Measurements from ENCODE around the gene NPIPB8.
"Not testable (repeated sequence)": the region's sequence is repeated elsewhere in the genome, so short reads cannot be mapped to it uniquely, and the experiment has no call there.

NPIPB8 gene

DNA sequence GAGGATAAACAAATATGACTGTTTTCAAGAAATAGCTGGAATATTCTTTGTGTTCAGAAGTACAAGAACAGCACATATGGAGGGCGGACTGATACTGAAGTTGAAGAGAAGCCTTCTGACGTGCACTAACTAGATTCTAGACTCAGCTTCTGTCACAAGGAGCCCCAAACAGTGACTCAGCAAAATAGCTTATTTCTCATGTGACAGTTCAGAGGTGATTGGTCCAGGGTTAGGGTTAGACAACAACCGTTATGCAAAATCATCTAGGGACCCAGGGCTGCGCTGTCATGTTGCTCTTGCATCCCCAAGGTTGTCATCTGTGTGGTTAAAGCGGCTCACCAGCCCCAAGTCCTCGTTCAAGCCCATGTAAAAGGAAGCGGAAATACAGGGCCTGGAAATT lies 29.6 kb downstream of the NPIPB8 start:
- H3K36me3 Mint-ChIP-seq; H3K9me3 Mint-ChIP-seq (ENCODE audit: low read depth); H3K27me3 Mint-ChIP-seq; H3K4me1 Mint-ChIP-seq (ENCODE audit: low read depth); H3K4me3 Mint-ChIP-seq; H3K27ac Mint-ChIP-seq: not testable (repeated sequence)

DNA sequence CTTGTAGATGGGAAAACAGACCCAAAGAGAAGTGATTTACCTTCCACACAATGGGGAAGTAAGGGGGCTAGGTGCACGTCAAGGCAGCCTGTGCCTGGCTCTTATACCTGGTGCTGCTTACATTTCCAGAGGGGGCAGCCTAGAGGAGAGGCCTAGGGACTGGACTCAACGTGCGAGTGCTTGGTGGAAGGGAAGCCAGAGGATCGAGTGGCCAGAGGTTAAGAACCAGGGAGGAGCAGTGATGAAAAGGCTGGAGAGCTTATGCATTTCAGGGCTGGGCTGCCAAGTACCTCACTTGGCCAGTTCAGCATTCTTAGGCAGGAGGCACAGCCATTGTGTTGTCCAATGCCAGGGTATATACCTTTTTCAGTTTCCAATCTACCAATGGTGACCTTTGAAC lies 30.3 kb downstream of the NPIPB8 start:
- not testable (repeated sequence) for H3K4me3 Mint-ChIP-seq; H3K4me1 Mint-ChIP-seq (ENCODE audit: low read depth); H3K27ac Mint-ChIP-seq; H3K36me3 Mint-ChIP-seq; H3K9me3 Mint-ChIP-seq (ENCODE audit: low read depth); H3K27me3 Mint-ChIP-seq

DNA sequence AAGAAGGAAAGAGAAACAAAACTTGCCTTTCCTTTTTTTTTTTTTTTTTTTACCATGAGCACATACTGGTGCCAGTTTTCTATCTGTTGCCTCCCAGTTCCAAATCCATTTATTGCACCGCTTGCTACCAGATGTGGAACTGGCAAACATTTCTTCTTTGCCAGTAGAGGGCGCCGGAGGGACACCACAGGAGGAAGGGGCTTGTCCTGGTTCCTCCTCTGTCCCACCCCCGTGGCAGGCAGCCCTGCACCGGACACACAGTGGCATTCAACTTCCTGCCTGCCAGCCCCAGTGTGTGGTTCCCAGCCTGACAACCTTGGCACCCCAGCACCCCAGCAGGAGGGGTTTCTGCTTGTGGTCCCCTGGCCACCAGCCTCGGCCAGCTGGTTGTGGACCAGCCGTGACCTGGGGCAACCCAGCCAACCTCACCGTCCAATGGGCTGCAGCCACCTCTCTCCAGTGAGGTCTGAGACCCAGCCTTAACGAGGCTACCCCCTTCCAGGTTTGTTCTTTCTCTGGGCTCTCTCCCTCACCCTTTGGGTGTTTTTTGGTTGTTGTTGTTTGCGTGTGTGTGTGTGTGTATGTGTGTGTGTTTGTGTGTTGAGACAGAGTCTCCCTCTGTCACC lies 50.6 kb downstream of the NPIPB8 start:
- H3K27me3 Mint-ChIP-seq; H3K4me1 Mint-ChIP-seq (ENCODE audit: low read depth); H3K27ac Mint-ChIP-seq; H3K36me3 Mint-ChIP-seq; H3K4me3 Mint-ChIP-seq; H3K9me3 Mint-ChIP-seq (ENCODE audit: low read depth): not testable (repeated sequence)

DNA sequence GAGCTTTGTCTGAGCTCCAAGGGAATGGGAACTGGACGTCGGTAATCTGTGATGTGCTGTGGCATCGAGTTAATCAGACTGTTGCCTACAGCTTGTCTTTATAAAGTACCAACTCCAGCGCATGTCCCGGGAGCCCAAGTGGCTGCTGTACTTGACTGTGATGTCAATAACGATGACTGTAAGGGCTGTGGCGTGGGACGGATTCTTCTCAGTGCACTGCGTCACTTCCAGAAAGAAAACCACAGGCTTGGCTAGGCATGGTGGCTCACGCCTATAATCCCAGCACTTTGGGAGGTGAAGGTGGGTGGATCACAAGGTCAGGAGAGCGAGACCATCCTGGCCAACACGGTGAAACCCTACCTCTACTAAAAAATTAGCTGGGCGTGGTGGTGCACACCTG lies 51.6 kb downstream of the NPIPB8 start:
- not testable (repeated sequence) for H3K27ac Mint-ChIP-seq; H3K36me3 Mint-ChIP-seq; H3K9me3 Mint-ChIP-seq (ENCODE audit: low read depth); H3K4me1 Mint-ChIP-seq (ENCODE audit: low read depth); H3K4me3 Mint-ChIP-seq; H3K27me3 Mint-ChIP-seq

DNA sequence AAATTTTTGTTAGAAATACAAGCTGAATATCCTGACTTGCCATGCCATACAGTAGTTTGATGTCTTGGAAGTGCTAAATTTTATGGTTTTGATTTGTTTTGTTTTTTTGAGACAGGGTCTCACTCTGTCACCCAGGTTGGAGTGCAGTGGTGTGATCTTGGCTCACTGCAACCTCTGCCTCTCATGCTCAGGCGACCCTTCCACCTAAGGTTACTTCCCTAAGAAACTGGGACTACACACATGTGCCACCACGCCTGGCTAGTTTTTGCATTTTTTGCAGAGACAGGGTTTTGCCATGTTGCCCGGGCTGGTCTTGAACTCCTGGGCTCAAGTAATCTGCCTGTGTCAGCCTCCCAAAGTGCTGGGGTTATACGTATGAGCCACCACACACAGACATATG lies 53.9 kb downstream of the NPIPB8 start:
- H3K36me3 Mint-ChIP-seq; H3K27me3 Mint-ChIP-seq; H3K4me1 Mint-ChIP-seq (ENCODE audit: low read depth); H3K9me3 Mint-ChIP-seq (ENCODE audit: low read depth); H3K27ac Mint-ChIP-seq; H3K4me3 Mint-ChIP-seq: not testable (repeated sequence)

DNA sequence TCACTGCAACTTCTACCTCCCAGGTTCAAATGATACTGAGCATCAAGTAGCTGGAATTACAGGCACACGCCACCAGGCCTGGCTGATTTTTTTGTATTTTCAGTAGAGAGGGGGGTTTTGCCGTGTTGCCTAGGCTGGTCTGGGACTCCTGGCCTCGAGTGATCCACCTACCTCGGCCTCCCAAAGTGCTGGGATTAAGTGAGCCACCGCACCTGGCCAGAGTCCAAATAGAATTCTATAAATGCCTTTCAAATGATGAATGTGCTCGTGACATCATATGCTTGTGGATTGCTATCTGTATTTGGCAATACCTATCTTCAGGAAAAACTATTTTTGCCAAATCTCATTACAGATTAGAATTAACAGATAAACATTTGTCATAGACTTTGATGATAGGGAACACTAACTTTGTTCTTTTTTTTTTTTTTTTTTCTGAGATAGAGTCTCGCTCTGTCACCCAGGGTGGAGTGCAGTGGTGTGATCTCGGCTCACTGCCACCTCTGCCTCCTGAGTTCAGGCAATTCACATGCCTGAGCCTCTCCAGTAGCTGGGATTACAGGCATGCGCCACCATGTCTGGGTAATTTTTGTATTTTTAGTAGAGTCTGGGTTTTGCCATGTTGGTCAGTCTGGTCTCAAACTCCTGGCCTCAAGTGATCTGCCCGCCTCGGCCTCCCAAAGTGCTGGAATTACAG lies 55.5 kb downstream of the NPIPB8 start:
- H3K36me3 Mint-ChIP-seq: not testable (repeated sequence)

DNA sequence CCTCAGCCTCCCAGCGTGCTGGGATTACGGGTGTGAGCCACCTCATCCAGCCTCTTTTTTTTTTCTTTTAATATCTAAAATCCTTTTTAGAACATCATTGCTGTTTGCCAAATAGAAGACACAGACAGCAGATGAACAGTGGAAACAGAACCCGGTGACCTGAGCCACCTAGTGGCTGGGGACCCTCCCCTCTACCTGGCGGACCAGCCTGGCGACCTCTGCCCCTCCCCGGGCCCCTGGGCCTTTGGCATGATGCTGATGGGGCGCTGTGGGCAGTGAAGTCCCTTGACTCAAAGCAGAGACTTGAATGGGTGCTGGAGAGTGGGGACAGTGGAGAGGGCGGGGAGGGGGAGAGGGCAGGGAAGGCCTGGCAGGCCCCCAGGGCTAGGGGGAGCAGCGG lies 61.9 kb downstream of the NPIPB8 start:
- H3K4me1 Mint-ChIP-seq (ENCODE audit: low read depth); H3K36me3 Mint-ChIP-seq; H3K27ac Mint-ChIP-seq; H3K4me3 Mint-ChIP-seq; H3K27me3 Mint-ChIP-seq; H3K9me3 Mint-ChIP-seq (ENCODE audit: low read depth): not testable (repeated sequence)

More for the DNA sequence above, 55.5 kb downstream of the NPIPB8 start:
- H3K27ac Mint-ChIP-seq; H3K4me1 Mint-ChIP-seq (ENCODE audit: low read depth); H3K27me3 Mint-ChIP-seq; H3K9me3 Mint-ChIP-seq (ENCODE audit: low read depth); H3K4me3 Mint-ChIP-seq: not testable (repeated sequence)

DNA sequence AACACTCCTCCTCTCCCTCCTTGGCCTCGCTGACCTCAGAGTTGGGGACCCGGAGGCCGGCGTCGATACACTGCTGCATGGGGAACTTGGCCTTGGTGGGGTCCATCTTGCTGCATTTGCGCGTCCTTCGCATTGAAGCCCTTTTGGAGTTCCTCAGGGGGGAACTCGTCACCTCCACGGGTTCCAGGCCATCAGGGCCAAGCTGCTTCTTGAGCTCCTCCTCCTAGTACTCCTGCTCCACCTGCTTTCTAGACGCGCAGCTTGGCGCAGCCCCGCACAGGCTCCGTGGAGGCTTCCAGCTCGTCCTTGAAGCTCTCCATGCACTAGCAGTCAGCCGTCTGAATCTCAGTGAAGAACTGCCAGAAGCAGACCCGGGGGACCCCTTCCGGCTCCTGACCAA lies 62.5 kb downstream of the NPIPB8 start:
- not testable (repeated sequence) for H3K36me3 Mint-ChIP-seq; H3K27ac Mint-ChIP-seq; H3K9me3 Mint-ChIP-seq (ENCODE audit: low read depth); H3K27me3 Mint-ChIP-seq; H3K4me3 Mint-ChIP-seq; H3K4me1 Mint-ChIP-seq (ENCODE audit: low read depth)

DNA sequence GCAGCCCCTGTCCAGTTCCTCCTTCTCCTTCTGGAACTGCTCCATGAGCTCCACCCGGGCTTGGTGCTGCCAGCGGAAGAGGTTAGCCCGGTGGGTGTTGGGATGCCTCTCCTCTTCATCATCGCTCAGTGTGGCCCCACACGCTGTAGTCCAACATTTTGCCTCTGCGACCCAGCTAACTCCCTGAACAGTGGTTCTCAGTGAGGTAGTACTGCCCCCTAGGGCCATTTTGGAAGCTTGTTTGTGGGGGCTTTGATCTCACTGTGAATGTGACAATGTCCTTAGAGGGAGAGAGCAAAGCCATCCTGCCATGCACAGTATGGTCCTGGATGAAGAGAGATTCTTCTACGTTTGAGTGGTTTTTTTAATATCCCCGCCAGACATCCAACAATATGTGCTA lies 63.5 kb downstream of the NPIPB8 start:
- H3K27ac Mint-ChIP-seq; H3K4me3 Mint-ChIP-seq; H3K36me3 Mint-ChIP-seq; H3K27me3 Mint-ChIP-seq; H3K4me1 Mint-ChIP-seq (ENCODE audit: low read depth); H3K9me3 Mint-ChIP-seq (ENCODE audit: low read depth): not testable (repeated sequence)

DNA sequence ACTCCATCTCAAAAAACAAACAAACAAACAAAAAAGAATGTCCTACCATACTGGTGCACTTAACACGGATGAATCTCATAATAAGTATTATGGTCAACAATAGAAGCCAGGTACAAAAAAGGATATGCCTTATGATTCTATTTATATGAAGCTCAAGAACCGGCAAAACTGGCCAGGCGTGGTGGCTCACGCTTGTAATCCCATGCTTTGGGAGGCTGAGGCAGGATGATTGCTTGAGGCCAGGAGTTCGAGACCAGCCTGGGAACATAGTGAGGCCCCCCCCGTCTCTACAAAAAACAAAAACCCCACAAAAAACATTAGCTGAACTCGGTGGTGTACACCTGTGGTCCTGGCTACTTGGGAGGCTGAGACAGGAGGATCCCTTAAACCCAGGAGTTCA lies 66.4 kb downstream of the NPIPB8 start:
- not testable (repeated sequence) for H3K27ac Mint-ChIP-seq; H3K4me3 Mint-ChIP-seq; H3K27me3 Mint-ChIP-seq; H3K36me3 Mint-ChIP-seq; H3K4me1 Mint-ChIP-seq (ENCODE audit: low read depth); H3K9me3 Mint-ChIP-seq (ENCODE audit: low read depth)

Measured in activated naive CD8-positive, alpha-beta T cell (primary cell).